CD4-positive, alpha-beta T cell (primary cell): ENCODE data around the gene HIP1R. TPM values are rescaled to one million over a fixed set of nuclear protein-coding genes. Genes with fewer than 3 reads are reported as not detected.

Source experiments
- ATAC-seq: fragments of 200-7000 bp; cut with Tn5 transposase; one replicate; pipeline ENCODE4 v1.10.0; 2022; ENCODE audit warnings: mild to moderate bottlenecking; ENCODE audit not compliant: poor library complexity
- CTCF ChIA-PET: fragments of 350-600 bp; sonication (Branson Sonifier 250); formaldehyde crosslinking; loops from one replicate; lab custom pipeline; 2021; ENCODE audit warnings: antibody characterized with exemption, inconsistent platforms; lab: Charles Lee
- POLR2A ChIA-PET: fragments of 350-600 bp; sonication (Branson Sonifier 250); formaldehyde crosslinking; loops from one replicate; lab custom pipeline; 2021; ENCODE audit warnings: antibody characterized with exemption, inconsistent platforms; lab: Charles Lee
- DNase-seq, 14 experiments: peaks; one replicate each; pipeline ENCODE4 v3.0.0-alpha.2; 2013 to 2020; ENCODE audit warnings: mixed read lengths in 2 of 14
- H3K27ac ChIP-seq, 2 donors: one replicate each; pipeline versions ENCODE4 v1.5.1 to v1.7.0; 2013; ENCODE audit warnings: low read length in 2 of 2, low read depth in 1 of 2, mild to moderate bottlenecking in 1 of 2
- H3K27me3 ChIP-seq, 2 experiments: 1 replicate in 1 of 2; 2 replicates in 1 of 2; pipeline versions ENCODE4 v1.6.1 to v1.7.0; 2013; ENCODE audit warnings: low read length in 2 of 2, control low read depth in 1 of 2, mild to moderate bottlenecking in 1 of 2, moderate library complexity in 1 of 2; ENCODE audit not compliant: insufficient read depth in 2 of 2, control insufficient read depth in 1 of 2
- H3K36me3 ChIP-seq: one replicate; pipeline ENCODE4 v1.6.1; 2013; ENCODE audit warnings: low read length, control low read depth; ENCODE audit not compliant: insufficient read depth
- H3K4me1 ChIP-seq: one replicate; pipeline ENCODE4 v1.6.1; 2013; ENCODE audit warnings: low read length, control low read depth; ENCODE audit not compliant: insufficient read depth
- H3K4me3 ChIP-seq: one replicate; pipeline ENCODE4 v1.5.1; 2013; ENCODE audit warnings: mild to moderate bottlenecking, low read length, moderate library complexity
- H3K9me3 ChIP-seq, 2 experiments: 1 replicate in 1 of 2; 2 replicates in 1 of 2; pipeline versions ENCODE4 v1.6.1 to v1.7.0; 2013; ENCODE audit warnings: low read length in 2 of 2, mild to moderate bottlenecking in 2 of 2, control low read depth in 1 of 2, moderate library complexity in 1 of 2; ENCODE audit not compliant: control insufficient read depth in 1 of 2, insufficient read depth in 1 of 2
- H3K27ac Mint-ChIP-seq: one replicate; pipeline ENCODE4 v1.8.0; 2020; ENCODE audit warnings: mixed read lengths
- H3K27me3 Mint-ChIP-seq: one replicate; pipeline ENCODE4 v1.8.0; 2021; ENCODE audit warnings: mixed read lengths
- H3K36me3 Mint-ChIP-seq: one replicate; pipeline ENCODE4 v1.8.0; 2021; ENCODE audit warnings: low read depth, mixed read lengths
- H3K4me1 Mint-ChIP-seq: one replicate; pipeline ENCODE4 v1.8.0; 2021; ENCODE audit warnings: low read depth, mixed read lengths
- H3K4me3 Mint-ChIP-seq: one replicate; pipeline ENCODE4 v1.8.0; 2020; ENCODE audit warnings: mild to moderate bottlenecking, mixed read lengths
- H3K9me3 Mint-ChIP-seq: one replicate; pipeline ENCODE4 v1.8.0; 2020; ENCODE audit warnings: mixed read lengths
- CTCF ChIP-seq: fragments of 200-600 bp; IDR thresholded peaks from one replicate; pipeline ENCODE4 v1.8.0; 2022; ENCODE audit warnings: antibody characterized with exemption, mild to moderate bottlenecking
- intact Hi-C, 2 experiments: fragments of 100-400 bp; cut with DNase I in 1 of 2; cut with micrococcal nuclease in 1 of 2; formaldehyde crosslinking; loops; one replicate each; pipeline versions ENCODE4 v1.15.1 to v1.9.0; 2023 to 2025; cut with DNase I, micrococcal nuclease
- total RNA-seq, 174 experiments: library from RNA in 2 of 174; stranded (reverse) in 2 of 174; gene quantifications; one replicate each; pipeline ENCODE4 v1.2.3 and lab custom pipeline; 2021 to 2026

Gene HIP1R
- total RNA-seq, 2 experiments from 2014 or later = 184 to 185 TPM

GRCh38 chr12:122870867-122871664 is 35.8 kb downstream of the HIP1R start:
- Mint-ChIP-seq H3K4me3 (peak overlapping the region; percentile 86), H3K4me1 (peaks cover 60% of the 10 kb centered on the region), H3K9me3 (no peaks in the 10 kb centered on the region), H3K36me3 (peaks cover 54% of the 10 kb centered on the region), H3K27me3 (no peaks in the 10 kb centered on the region), H3K27ac (peak overlapping the region; percentile 61)
- peaks cover 59% of the 10 kb centered on the region for H3K4me1 ChIP-seq
- H3K36me3 ChIP-seq = peaks cover 45% of the 10 kb centered on the region
- H3K4me3 ChIP-seq = peak overlapping the region; percentile 51
- peak overlapping the region; percentile 18 to 74 for H3K27ac ChIP-seq
- TF ChIP-seq CTCF = no peak
- ChIA-PET CTCF (interaction anchor here (0.9 to 1.1 kb wide), 2 partner anchors 18 to 81 kb away, joined by 3 to 4 read pairs; no protein-coding TSS in a partner anchor), POLR2A (interaction anchor here (0.6 to 5.6 kb wide), 12 partner anchors 10 to 731 kb away, joined by 3 to 81 read pairs (median 6); partner anchors contain the start of genes HIP1R and VPS37B)
- peak in 2 of 14 experiments; percentile 11 to 25 for DNase-seq
- ATAC-seq = no peak
- H3K9me3 ChIP-seq = no peaks in the 10 kb centered on the region
- intact Hi-C loops = loop anchor here in 1 of 2 experiments (5.0 kb wide), 1 partner anchor 366 kb away; no protein-coding TSS in a partner anchor
- no peaks in the 10 kb centered on the region for H3K27me3 ChIP-seq

- H3K9me3 Mint-ChIP-seq = no peaks in the 10 kb centered on the region
- intact Hi-C loops = loop anchor here in 1 of 2 experiments (2.0 to 5.0 kb wide), 2 partner anchors 27 to 365 kb away; no protein-coding TSS in a partner anchor
- ChIA-PET CTCF (interaction anchor here (0.9 to 1.1 kb wide), 4 partner anchors 10 to 80 kb away, joined by 3 to 4 read pairs (median 3); no protein-coding TSS in a partner anchor), POLR2A (interaction anchor here (0.6 to 5.6 kb wide), 13 partner anchors 9 to 730 kb away, joined by 3 to 81 read pairs (median 5); partner anchors contain the start of genes HIP1R, MPHOSPH9, MTRFR and VPS37B)
- Histone ChIP-seq H3K27me3 (no peaks in the 10 kb centered on the region), H3K27ac (peak overlapping the region; percentile 18 to 74), H3K4me3 (peak overlapping the region; percentile 51), H3K4me1 (peaks cover 65% of the 10 kb centered on the region), H3K9me3 (no peaks in the 10 kb centered on the region), H3K36me3 (peaks cover 35% of the 10 kb centered on the region)
- peaks cover 44% of the 10 kb centered on the region for H3K36me3 Mint-ChIP-seq
- peak overlapping the region; percentile 86 for H3K4me3 Mint-ChIP-seq
- H3K4me1 Mint-ChIP-seq = peaks cover 71% of the 10 kb centered on the region
- DNase-seq = peak in 6 of 14 experiments; percentile 30 to 72 (median 58)
- H3K27me3 Mint-ChIP-seq = no peaks in the 10 kb centered on the region
- peak; percentile 43 for ATAC-seq
- peak overlapping the region; percentile 61 for H3K27ac Mint-ChIP-seq
- TF ChIP-seq CTCF = no peak
These were observed 36.9 kb downstream of the HIP1R start for GRCh38 chr12:122871851-122872780.
